Globus pallidus (tissue), 1 donor: ENCODE data around the gene NRG3.
A peak's percentile ranks its signal among the peaks of the same experiment; 100 is the strongest.

ENCODE experiments used
- DNase-seq: peaks from one replicate; pipeline ENCODE4 v3.0.0-alpha.2; 2015; ENCODE audit warnings: low spot score

Gene NRG3

DNA sequence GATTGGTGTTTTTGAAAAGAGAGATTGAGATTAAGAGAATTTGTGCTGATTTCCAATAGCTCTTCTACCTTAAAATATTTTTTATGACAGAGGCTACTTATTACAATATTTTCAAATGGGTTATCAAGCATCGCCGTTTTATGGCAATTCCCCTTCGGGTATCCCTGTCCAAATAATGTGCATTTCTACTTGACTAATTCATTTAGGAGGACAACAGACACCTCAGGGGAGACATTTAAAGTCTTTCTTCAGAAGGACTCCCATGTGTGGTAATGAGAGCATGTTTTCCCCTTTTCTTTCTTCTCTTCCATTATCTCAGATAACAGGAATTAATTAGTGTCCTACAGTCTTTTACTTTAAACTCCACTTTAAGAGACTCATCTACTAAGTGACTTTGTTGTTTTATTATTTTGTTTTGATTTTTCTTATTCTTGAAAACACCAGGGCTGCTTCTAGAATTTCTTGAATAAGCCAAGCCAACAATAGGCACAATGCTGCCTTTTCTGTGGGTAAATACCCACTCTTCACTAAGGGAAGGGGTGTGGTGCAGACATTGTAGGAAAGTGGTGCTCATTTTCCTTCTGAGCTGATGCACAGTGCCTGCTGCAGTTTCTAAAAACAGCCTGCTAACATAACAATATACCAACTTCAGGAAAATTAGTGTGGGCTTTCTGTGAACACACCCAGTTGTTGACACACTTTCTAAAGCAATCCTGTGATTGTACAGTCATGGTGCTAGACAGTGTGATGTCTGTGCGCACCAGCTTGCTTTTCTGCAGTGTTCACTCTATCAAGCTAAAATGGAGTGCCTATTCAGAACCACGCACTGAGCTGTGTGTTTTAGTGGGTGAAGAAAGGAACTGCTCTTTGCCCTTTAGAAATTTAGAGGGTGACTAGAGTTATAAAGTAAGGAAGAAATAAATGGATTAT is 597.7 kb downstream of the NRG3 start:
- DNase-seq = no peak

DNA sequence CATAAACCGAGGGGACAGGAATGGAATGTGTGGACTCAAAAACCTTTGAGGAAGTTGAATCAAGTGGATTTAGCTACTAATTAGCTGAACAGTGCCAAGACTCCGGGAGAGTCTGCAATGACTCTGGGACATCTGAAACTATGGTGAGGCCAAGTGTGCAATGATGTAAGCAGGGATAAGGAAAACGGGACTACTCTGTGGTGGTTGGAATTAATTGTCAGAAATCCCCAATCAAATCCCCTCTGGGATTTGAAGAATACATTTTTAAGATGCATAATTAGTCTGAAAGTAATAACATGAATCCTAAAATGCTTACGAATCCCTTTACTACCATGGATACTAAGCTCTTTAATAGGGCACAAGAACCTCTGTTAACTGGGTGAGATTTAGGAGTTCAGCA is 602.8 kb downstream of the NRG3 start:
- DNase-seq = no peak

DNA sequence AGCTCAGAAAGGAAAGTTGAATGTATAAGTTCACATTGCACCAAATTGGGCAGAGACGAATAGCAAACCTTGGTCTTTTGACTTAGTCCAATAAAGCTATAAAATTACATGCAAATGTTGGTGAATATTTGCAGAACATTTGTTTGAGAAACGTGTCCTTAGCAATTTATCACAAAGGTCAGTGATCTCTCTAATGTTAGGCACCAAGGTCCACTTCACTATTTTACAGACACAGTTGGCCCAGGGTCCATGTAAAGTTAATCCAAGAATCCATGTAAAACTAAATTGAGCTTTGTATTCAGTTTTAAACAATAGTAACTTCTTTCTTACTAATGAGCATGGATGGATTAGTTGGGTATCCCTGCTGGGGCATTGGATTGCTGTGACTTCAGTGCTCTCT is 617.7 kb downstream of the NRG3 start:
- no peak for DNase-seq

GRCh38 chr10:82496114-82496513 is 621.1 kb downstream of the NRG3 start:
- DNase-seq = no peak

- DNase-seq = no peak
Measured at GRCh38 chr10:82497439-82497838, 622.4 kb downstream of the NRG3 start.

DNA sequence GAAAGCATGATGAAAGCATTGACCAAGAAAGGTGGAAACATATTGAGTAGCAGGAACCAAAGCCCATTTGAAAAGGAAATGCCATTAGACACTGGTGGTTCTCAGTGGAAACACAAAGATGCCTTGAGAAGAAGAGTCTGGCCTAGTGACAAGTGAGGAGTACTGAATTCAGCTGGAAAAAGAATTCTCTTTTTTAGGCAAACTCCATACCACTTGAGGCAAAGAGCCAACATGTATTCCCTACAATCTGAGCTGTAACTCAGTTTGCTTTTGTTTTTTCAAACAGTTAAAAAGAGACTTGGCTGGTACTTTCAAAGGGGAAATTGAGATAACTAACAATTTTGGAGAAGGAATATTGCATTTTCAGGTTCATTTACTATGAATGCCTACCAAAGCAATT is 624.0 kb downstream of the NRG3 start:
- DNase-seq = peak; percentile 4

DNA sequence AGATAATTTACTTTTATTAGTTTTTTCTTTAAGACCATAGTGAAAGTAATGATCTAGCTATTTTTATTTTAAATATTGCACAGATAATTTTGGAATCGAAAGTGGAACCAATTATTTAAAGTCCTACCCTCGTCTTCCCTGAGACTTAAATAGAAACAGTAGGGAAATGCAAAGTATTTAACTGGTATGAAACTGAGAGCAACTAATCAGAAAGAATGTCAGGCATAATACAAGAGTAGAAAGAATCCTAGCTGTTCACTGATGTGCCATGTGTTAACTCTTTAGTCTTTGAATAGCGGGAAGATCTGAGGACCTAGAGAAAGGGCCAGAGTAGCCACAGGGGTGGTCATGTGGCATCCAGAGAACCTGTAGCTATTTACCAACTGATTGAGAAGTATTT is 630.0 kb downstream of the NRG3 start:
- no peak for DNase-seq

- no peak for DNase-seq
Measured at GRCh38 chr10:82506680-82507376, 631.8 kb downstream of the NRG3 start.

DNA sequence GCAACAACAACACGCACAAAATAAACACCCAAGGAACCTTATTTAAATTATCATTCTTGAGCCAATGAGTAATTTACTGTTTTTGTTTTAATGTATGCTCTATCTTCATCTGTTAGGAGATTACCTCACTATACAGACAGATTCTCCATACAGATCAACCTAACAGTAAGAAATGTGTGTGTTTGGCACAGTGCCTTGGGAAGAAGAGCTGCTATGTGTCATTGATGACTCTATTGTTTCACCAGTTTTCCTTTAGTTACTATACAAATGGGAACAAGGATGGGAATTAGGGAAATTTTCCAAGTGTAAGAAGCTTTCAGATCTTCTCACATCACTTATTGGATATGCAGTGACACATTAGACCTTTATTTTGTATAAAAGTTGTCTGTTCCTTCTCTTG is 640.3 kb downstream of the NRG3 start:
- DNase-seq = no peak

DNA sequence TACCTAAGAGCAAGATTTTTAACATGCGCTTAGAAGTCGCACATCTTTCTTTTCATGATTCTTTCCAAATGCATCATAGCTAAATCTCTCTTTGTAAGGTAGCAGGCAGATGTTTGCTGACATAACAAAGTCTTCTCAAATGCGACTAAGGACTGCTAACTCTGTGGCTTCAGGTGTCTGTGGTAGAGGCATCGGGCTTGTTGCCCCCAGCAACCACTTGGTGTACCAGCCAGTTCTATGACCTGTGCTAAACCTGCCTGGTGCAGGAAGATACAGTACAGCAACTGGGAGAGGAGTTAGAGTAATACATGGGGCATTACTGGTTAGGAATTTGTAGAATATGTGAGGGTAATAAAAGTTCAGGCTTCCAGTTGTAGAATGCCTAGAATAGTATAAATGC is 654.1 kb downstream of the NRG3 start:
- DNase-seq = no peak

DNA sequence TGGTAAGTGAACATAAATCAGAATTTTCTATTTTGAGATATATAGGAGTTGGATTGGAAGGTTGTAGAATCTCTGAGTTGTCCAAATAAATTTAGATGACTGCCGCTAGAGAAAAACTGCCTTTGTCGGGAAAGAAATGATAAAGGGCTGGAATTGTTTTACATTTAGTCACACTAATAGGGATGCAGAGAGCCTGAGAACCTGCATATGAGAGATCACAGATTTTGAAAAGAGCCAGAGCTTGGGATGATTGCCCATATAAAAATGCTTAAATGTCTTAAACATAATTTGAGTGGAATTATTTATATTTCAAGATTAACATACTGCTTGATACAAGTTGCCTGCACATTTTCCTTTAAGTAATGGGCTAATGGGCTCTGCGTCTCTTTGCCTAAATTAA is 660.5 kb downstream of the NRG3 start:
- DNase-seq = no peak

- no peak for DNase-seq
Measured at GRCh38 chr10:82536668-82537067, 661.7 kb downstream of the NRG3 start.

GRCh38 chr10:82538272-82538671 is 663.3 kb downstream of the NRG3 start:
- DNase-seq = no peak

DNA sequence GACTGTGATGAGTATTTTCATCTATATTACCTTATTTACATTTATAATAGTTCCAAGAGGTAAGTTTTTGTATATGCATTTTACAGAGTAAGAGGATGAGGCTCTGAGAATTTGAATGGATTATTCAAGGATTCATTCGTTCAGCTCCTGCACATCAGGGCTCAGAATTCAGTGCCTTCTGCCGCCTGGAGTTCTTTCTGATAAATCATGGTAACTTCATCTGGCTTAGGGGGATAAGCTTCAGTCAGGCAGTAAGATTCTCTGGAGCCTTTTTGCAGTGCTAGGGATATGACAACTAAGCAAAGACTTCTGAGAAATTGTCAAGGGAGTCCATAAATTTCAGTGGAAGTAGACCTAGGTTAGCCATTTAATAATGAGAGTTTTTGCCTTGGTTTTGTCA is 668.6 kb downstream of the NRG3 start:
- DNase-seq = no peak

DNA sequence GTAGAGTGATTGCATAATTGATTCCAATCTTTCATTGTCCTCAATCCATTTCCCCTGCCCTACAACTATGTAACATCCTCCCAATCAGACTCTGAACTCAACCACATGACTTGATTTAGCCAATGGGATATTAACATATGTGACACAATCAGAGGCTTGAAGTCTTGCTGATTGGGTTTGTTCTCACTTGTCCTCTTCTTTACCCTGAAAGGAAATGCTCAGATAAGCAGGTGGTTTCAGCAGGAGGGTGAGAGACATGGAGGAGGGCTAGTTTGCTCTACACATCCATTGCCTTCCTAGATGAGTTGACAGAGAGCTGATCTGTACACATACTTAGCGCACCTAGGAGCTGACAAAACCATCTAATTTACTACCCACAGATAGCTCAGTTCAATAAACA is 669.4 kb downstream of the NRG3 start:
- DNase-seq = no peak

DNA sequence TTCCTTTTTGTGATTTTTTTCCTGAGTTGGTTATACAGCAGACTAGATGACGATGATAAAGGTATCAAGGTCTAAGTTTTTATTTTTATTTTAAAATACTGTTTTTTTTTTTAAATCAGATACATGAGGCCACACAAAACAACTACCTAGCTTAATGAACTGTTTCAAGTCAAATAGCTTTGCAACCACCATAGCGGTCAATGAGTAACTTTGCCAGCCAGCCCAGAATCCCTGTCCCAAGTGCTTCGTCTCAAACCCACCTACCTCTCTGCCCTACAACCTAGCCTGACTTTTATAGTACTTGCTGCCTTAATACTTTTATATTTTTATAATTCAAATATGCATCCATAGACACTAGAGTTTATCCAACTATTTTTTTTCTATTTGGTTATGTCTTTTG is 676.5 kb downstream of the NRG3 start:
- DNase-seq = no peak

- no peak for DNase-seq
Measured at GRCh38 chr10:82552267-82552666, 677.3 kb downstream of the NRG3 start.

DNA sequence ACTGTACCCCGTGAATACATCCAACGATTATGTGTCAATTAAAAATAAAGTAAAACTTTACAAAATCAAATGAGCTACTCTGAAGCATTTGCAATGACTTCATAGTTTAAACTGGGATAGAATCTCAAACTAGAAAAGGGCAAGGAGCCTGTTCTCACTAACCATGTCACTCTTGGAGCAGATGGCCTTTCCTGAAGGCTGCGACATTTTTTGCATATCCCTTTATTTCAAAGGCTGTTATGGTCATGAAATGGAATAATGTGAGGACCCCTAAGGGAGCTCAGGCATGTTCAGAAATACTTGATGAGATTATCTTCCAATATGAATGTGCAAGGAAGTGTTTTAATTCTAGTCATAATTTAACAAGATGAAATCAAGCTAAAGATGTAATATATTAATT is 679.4 kb downstream of the NRG3 start:
- no peak for DNase-seq

GRCh38 chr10:82558014-82558607 is 683.1 kb downstream of the NRG3 start:
- DNase-seq = no peak

DNA sequence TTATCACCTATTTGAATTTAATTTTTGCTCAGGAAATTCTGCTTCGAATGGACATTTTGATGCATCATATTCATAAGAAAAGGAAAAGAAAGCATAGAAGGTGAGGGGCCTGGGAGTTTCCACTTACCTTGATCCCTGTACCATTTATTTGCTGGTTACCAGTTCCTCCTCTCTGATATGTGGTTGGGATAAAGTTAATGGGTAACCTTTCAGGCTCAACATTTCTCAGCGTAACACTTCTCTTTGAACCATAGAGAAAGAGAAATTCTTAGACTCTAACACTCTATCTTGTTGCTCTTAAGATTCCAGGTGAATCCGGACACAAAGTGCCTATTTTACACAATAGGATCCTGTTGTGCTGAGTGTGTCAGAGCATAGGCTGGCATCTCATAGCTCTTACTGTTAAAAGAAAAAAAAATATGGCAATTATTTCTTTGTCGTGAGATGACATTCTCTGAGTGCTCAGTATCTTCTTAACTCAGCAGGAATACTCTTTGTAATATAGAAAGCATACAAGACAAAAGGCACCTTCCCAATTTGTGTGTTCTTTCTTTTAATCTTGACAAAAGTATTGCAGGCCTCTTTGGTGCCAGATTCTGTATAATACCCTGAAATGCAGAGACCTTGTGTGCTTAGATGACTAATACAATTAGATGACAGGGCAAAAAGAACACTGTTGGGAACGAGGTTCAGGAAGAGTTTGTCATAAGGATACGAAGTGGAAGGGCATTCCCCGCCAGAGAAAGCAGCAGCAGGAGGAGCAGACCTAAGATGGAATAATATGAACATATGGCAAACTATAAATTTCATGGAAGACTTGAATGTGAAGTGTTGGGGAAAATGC is 689.6 kb downstream of the NRG3 start:
- DNase-seq = no peak

DNA sequence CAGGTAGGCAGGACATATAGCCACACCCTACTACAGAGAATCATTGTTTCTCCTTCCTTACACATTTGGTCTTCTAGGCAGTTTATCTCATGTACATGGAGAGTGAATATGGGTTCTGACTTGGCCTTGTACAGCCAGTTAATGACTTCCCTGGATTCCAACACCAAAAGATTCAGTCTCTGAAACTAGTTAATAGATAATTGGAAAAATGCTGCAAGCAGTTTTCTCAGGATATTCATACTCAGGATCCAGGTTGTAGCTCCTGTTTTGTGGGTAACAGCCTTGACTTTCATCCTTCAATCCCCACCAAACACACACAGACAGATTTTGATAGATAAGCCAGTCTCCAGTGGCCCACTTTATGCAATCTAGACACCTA is 690.2 kb downstream of the NRG3 start:
- no peak for DNase-seq

- no peak for DNase-seq
Measured at GRCh38 chr10:82572744-82573143, 697.8 kb downstream of the NRG3 start.
